GM12865 (cell line): ENCODE measurements around the gene ASPA.

ENCODE experiments used
- DNase-seq: peaks from one replicate; pipeline ENCODE4 v3.0.0; 2010; ENCODE audit warnings: low read depth
- H3K4me3 ChIP-seq: 2 replicates; pipeline ENCODE4 v1.5.1; 2011; ENCODE audit warnings: mild to moderate bottlenecking, low read depth, low read length, control low read depth
- CTCF ChIP-seq: IDR thresholded peaks from 2 replicates; pipeline ENCODE4 v1.5.1; 2011; ENCODE audit warnings: low read length, control low read depth, low read depth, inconsistent platforms; ENCODE audit not compliant: insufficient read depth; ENCODE audit errors: missing control alignments

The ASPA gene

DNA sequence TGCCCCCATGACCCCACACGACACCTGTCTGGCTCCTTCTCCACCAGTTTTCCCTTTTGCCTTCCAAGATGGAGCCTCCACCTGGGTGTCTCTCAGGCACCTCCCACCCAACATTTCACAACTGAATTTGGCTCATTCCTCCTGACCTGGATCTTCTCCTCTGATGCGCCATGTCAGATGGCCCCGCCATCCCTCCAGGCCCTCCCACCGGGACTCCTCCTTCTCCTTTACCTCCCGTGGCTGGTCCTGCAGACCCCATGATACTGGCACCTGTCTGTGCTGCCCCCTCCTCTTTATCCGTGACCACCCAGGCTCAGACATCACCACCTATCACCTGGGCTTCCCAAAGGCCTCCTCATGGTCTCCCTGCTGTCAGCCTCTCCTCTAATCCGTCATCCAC, 77.1 kb downstream of the ASPA start:
- no peak for DNase-seq
- no peak overlapping the region for H3K4me3 ChIP-seq
- TF ChIP-seq CTCF = no peak
